ENCODE measurements around the gene BIRC7.
A peak's percentile ranks its signal among the peaks of the same experiment; 100 is the strongest.

Gene BIRC7

DNA sequence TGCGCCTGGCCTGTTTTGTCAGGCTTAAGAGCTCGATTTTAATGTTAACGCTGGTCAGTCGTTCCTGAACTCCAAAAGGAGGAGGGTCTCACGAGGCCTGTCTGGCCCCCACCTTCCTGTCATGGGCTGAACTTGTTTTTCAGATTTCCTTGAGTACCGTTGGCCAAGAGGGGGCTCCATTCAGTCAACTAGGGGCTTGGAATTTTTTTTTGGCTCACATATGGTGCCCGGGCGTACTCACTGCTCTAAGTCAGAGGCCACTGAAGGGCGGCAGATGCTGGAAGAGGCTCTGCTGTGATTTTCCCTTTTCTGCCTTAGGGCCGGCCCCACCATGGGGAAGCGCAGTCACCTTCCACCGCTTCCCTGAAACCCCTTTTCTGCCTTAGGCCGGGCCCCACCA, 6.9 kb upstream of the BIRC7 start:
- no peak for DNase-seq (ENCODE audit: low read depth)
- H3K4me3 ChIP-seq (ENCODE audit: control insufficient read depth, low read depth, low read length) = no peak overlapping the region
- TF ChIP-seq CTCF (IDR thresholded peaks at IDR 0.05; ENCODE audit: control insufficient read depth, insufficient read depth, low read depth, low read length, missing control alignments) = no peak

- no peak for DNase-seq (ENCODE audit: low read depth)
- TF ChIP-seq CTCF (IDR thresholded peaks at IDR 0.05; ENCODE audit: control insufficient read depth, insufficient read depth, low read depth, low read length, missing control alignments) = peak; percentile 57
- H3K4me3 ChIP-seq (ENCODE audit: control insufficient read depth, low read depth, low read length) = no peak overlapping the region
These were observed 4.9 kb upstream of the BIRC7 start for GRCh38 chr20:63230800-63231268.

- no peak for TF ChIP-seq CTCF (IDR thresholded peaks at IDR 0.05; ENCODE audit: control insufficient read depth, insufficient read depth, low read depth, low read length, missing control alignments)
- H3K4me3 ChIP-seq (ENCODE audit: control insufficient read depth, low read depth, low read length) = peak overlapping the region; percentile 6
- DNase-seq (ENCODE audit: low read depth) = peak; percentile 65
These were observed 3.3 kb upstream of the BIRC7 start for GRCh38 chr20:63232235-63233060.

DNA sequence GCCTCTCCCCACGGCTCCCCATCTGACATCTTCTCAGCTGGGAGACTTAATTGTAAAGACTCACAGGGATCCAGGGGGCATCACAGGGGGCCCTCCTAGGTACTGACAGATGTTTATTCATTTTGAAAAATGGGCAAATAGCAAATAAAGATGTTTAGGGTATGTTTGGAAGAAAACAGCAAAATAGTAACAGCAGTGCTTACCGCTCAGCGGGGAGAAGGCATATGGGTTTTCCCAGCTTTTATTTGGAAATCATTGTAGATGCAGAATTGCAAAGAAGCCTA, 2.7 kb upstream of the BIRC7 start:
- no peak for DNase-seq (ENCODE audit: low read depth)
- TF ChIP-seq CTCF (IDR thresholded peaks at IDR 0.05; ENCODE audit: control insufficient read depth, insufficient read depth, low read depth, low read length, missing control alignments) = no peak
- H3K4me3 ChIP-seq (ENCODE audit: control insufficient read depth, low read depth, low read length) = no peak overlapping the region

- TF ChIP-seq CTCF (IDR thresholded peaks at IDR 0.05; ENCODE audit: control insufficient read depth, insufficient read depth, low read depth, low read length, missing control alignments) = no peak
- DNase-seq (ENCODE audit: low read depth) = no peak
- H3K4me3 ChIP-seq (ENCODE audit: control insufficient read depth, low read depth, low read length) = no peak overlapping the region
These were observed 1.8 kb upstream of the BIRC7 start for GRCh38 chr20:63233924-63234323.

GRCh38 chr20:63234693-63235398, 859 bp upstream of the BIRC7 start:
- DNase-seq (ENCODE audit: low read depth) = no peak
- no peak overlapping the region for H3K4me3 ChIP-seq (ENCODE audit: control insufficient read depth, low read depth, low read length)
- peak; percentile 41 for TF ChIP-seq CTCF (IDR thresholded peaks at IDR 0.05; ENCODE audit: control insufficient read depth, insufficient read depth, low read depth, low read length, missing control alignments)
